Aorta (tissue), 5 donors: ENCODE measurements around the gene FSTL5. TPM values are rescaled to one million over a fixed set of nuclear protein-coding genes. Genes with fewer than 3 reads are reported as not detected.

Experiments used
- ATAC-seq: fragments of 200-7000 bp; cut with Tn5 transposase; one replicate; pipeline ENCODE4 v1.9.1; 2022; ENCODE audit warnings: moderate library complexity; ENCODE audit not compliant: low FRiP score
- DNase-seq, 2 donors: peaks; one replicate each; pipeline ENCODE4 v3.0.0-alpha.2; 2020
- H3K27ac ChIP-seq, 2 donors: one replicate each; pipeline ENCODE4 v1.5.1; 2013; ENCODE audit warnings: low read length in 2 of 2, mild to moderate bottlenecking in 2 of 2, moderate library complexity in 2 of 2, control low read depth in 1 of 2, inconsistent platforms in 1 of 2, low read depth in 1 of 2
- H3K27me3 ChIP-seq, 2 donors: one replicate each; pipeline ENCODE4 v1.6.1; 2013; ENCODE audit warnings: control low read depth in 1 of 2, low read length in 1 of 2, mild to moderate bottlenecking in 1 of 2, moderate library complexity in 1 of 2; ENCODE audit not compliant: insufficient read depth in 2 of 2, control insufficient read depth in 1 of 2
- H3K36me3 ChIP-seq, 2 donors: one replicate each; pipeline ENCODE4 v1.6.1; 2013; ENCODE audit warnings: control low read depth in 1 of 2, low read length in 1 of 2, mild to moderate bottlenecking in 1 of 2; ENCODE audit not compliant: insufficient read depth in 2 of 2, control insufficient read depth in 1 of 2
- H3K4me1 ChIP-seq, 2 donors: one replicate each; pipeline ENCODE4 v1.6.1; 2013; ENCODE audit warnings: low read length in 2 of 2, control low read depth in 1 of 2, mild to moderate bottlenecking in 1 of 2, moderate library complexity in 1 of 2; ENCODE audit not compliant: insufficient read depth in 2 of 2, control insufficient read depth in 1 of 2
- H3K4me3 ChIP-seq, 2 donors: one replicate each; pipeline ENCODE4 v1.5.1; 2013; ENCODE audit warnings: low read length in 2 of 2, control low read depth in 1 of 2, mild to moderate bottlenecking in 1 of 2
- H3K9me3 ChIP-seq: one replicate; pipeline ENCODE4 v1.6.1; 2013; ENCODE audit warnings: mild to moderate bottlenecking, low read length; ENCODE audit not compliant: control insufficient read depth
- WGBS, 2 donors: extraction: QIAGEN DNeasy Blood & Tissue Kit; methylation state at CpG; one replicate each; pipeline ENCODE4 v1.1.7; 2013; 5-methylcytosine and 5-hydroxymethylcytosine counted together
- intact Hi-C, 2 donors: fragments of 100-400 bp; cut with DNase I; formaldehyde crosslinking; loops; one replicate each; pipeline versions ENCODE4 v1.14.2 to v1.15.0; 2022
- polyA plus RNA-seq, 2 donors: library from polyadenylated mRNA; stranded (reverse); fragments of 200-250 nt; gene quantifications; one replicate each; pipeline ENCODE4 v1.2.3, GENCODE V29; 2013
- total RNA-seq, 2 donors: library from RNA; stranded (reverse); fragmentation: NEBNext Ultra II Directional; extraction: Animal tissue kit (Norgen Biotek cat#: 25700); gene quantifications; one replicate each; pipeline ENCODE4 v1.2.1, GENCODE V29; 2021
- donor health status: healthy with polysubstance abuse.
- donor health status: Bipolar disorder and iron deficiency.
- donor health status: DM: no; HTN: no; CAD: no.
- donor health status: DM: no; HTN: no; CAD: no.
- donor health status: DM: yes; HTN: yes; CAD: no.

The FSTL5 gene
- total and polyA plus RNA-seq, 4 donors: 0.45 TPM; not detected in 3

GRCh38 chr4:161403781-161404180 is 760.0 kb downstream of the FSTL5 start:
- no peaks in the 10 kb centered on the region for H3K27me3 ChIP-seq
- no peaks in the 10 kb centered on the region for H3K9me3 ChIP-seq
- WGBS, 2 donors: 44 to 45% methylated on average over 3 of the region's 3 CpGs
- H3K27ac ChIP-seq: no peak overlapping the region
- no peak for ATAC-seq
- DNase-seq: no peak
- no peaks in the 10 kb centered on the region for H3K36me3 ChIP-seq
- no peaks in the 10 kb centered on the region for H3K4me1 ChIP-seq
- no peak overlapping the region for H3K4me3 ChIP-seq
- intact Hi-C loops: no loop called here

- Histone ChIP-seq H3K4me1 (no peaks in the 10 kb centered on the region), H3K36me3 (no peaks in the 10 kb centered on the region), H3K4me3 (no peak overlapping the region), H3K27me3 (no peaks in the 10 kb centered on the region), H3K9me3 (no peaks in the 10 kb centered on the region), H3K27ac (no peak overlapping the region)
- no peak for ATAC-seq
- 55 to 57% methylated on average over 3 of the region's 3 CpGs for WGBS, 2 donors
- intact Hi-C loops: no loop called here
- no peak for DNase-seq
These were observed 770.2 kb downstream of the FSTL5 start for GRCh38 chr4:161393602-161394001.

GRCh38 chr4:161382655-161383054 is 781.1 kb downstream of the FSTL5 start:
- 90 to 91% methylated on average over 6 of the region's 6 CpGs for WGBS, 2 donors

DNA sequence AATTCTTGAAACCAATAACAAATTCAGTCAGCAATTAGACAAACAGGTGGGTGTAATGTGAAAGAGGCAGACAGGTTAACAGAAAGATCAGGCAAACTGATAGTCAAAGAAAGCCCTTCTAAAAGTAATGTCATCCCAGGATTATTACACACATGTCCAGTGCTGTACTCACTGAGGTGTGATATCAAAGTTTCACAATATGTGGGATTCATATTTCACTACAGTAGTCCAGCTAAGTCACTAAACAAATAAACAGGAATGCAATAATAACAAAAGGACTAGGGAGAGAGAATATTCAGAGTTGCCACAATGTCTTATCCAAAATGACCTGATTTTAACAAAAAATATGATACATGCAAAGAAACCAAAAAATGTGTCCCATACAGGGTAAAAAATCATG is 787.5 kb downstream of the FSTL5 start:
- Histone ChIP-seq H3K9me3 (no peaks in the 10 kb centered on the region), H3K4me3 (no peak overlapping the region), H3K4me1 (no peaks in the 10 kb centered on the region), H3K36me3 (no peaks in the 10 kb centered on the region), H3K27ac (no peak overlapping the region), H3K27me3 (no peaks in the 10 kb centered on the region)
- no peak for ATAC-seq
- intact Hi-C loops: no loop called here
- no peak for DNase-seq

More at GRCh38 chr4:161382655-161383054, 781.1 kb downstream of the FSTL5 start:
- no peak for DNase-seq
- Histone ChIP-seq H3K4me1 (no peaks in the 10 kb centered on the region), H3K27me3 (no peaks in the 10 kb centered on the region), H3K4me3 (no peak overlapping the region), H3K9me3 (no peaks in the 10 kb centered on the region), H3K27ac (no peak overlapping the region), H3K36me3 (no peaks in the 10 kb centered on the region)
- ATAC-seq: no peak
- intact Hi-C loops: no loop called here

DNA sequence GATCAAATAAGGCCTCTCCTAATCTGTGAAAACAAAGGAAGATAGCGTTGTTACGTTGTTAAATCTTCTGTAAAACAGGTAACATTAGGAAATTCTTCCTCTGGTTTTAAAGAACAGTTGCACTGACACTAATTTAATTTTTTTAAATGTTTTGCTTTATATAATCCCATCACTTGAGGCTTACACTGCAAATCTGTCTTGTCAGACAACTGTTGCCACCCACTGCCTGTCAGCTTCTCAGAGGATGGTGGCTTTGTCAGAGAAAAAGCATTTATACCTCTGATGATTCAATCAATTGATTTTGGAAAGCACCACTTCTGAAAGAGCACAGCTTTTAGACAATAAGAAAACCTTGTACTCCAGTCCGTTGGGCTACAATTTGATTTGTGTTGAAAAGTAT is 799.1 kb downstream of the FSTL5 start:
- Histone ChIP-seq H3K27me3 (no peaks in the 10 kb centered on the region), H3K9me3 (peaks cover 2% of the 10 kb centered on the region), H3K36me3 (no peaks in the 10 kb centered on the region), H3K4me3 (no peak overlapping the region), H3K27ac (no peak overlapping the region), H3K4me1 (no peaks in the 10 kb centered on the region)
- DNase-seq: no peak
- intact Hi-C loops: no loop called here
- ATAC-seq: no peak
- WGBS, 2 donors: 75 to 81% methylated on average over 3 of the region's 3 CpGs

GRCh38 chr4:161360982-161361381 is 802.8 kb downstream of the FSTL5 start:
- DNase-seq (no peak), ATAC-seq (no peak)
- Histone ChIP-seq H3K4me1 (no peaks in the 10 kb centered on the region), H3K36me3 (no peaks in the 10 kb centered on the region), H3K27me3 (no peaks in the 10 kb centered on the region), H3K4me3 (no peak overlapping the region), H3K27ac (no peak overlapping the region), H3K9me3 (peaks cover 2% of the 10 kb centered on the region)
- intact Hi-C loops: no loop called here
- 90 to 93% methylated on average over 4 of the region's 4 CpGs for WGBS, 2 donors

GRCh38 chr4:161359491-161359890 is 804.3 kb downstream of the FSTL5 start:
- Histone ChIP-seq H3K4me1 (no peaks in the 10 kb centered on the region), H3K27ac (no peak overlapping the region), H3K9me3 (peaks cover 2% of the 10 kb centered on the region), H3K27me3 (no peaks in the 10 kb centered on the region), H3K36me3 (no peaks in the 10 kb centered on the region), H3K4me3 (no peak overlapping the region)
- ATAC-seq (no peak), DNase-seq (no peak)
- intact Hi-C loops: no loop called here
- 76 to 81% methylated on average over 2 of the region's 2 CpGs for WGBS, 2 donors

DNA sequence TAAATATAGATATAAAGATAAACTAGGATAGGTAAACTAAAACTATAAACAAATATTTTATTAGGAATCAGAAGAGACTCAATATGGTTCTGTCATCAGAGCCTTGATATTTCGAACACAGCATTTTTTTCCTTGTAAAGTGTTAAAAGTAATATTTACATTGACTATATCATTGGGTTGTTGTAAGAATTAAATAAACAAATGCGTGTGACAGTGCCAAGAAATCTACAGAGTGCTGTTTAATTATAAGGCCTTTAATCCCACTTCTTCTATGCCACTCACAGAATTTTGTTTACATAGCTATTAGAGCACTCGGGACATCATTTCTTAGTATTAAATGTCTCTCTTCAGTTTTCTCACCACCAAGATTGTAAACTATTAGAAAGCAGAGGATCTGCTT is 807.4 kb downstream of the FSTL5 start:
- Histone ChIP-seq H3K27me3 (no peaks in the 10 kb centered on the region), H3K4me1 (no peaks in the 10 kb centered on the region), H3K36me3 (no peaks in the 10 kb centered on the region), H3K27ac (no peak overlapping the region), H3K4me3 (no peak overlapping the region), H3K9me3 (peaks cover 2% of the 10 kb centered on the region)
- ATAC-seq (no peak), DNase-seq (no peak)
- WGBS, 2 donors: 42 to 44% methylated on average over 3 of the region's 3 CpGs
- intact Hi-C loops: no loop called here

DNA sequence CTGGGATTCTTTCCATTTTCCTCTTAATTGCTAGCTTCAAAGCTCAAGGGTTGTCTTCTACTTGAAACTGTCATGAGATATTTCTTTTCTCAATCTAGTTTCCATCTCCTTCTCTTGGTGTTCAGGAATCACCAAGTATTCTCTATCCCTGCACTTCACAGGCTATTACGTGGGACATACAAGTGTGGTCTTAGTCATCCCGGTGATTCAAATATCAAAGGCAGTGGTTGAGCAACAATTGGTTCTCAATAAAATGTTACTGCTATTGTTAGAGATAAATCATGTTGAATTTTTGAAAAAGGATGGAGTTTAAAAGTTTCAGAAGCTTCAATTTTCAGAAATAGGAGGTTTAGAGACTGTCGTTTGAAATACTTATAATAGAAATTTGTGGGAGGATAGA is 812.9 kb downstream of the FSTL5 start:
- H3K9me3 ChIP-seq: no peaks in the 10 kb centered on the region
- H3K27me3 ChIP-seq: no peaks in the 10 kb centered on the region
- ATAC-seq (no peak), DNase-seq (no peak)
- no peaks in the 10 kb centered on the region for H3K4me1 ChIP-seq
- no peak overlapping the region for H3K4me3 ChIP-seq
- H3K36me3 ChIP-seq: no peaks in the 10 kb centered on the region
- intact Hi-C loops: no loop called here
- 86 to 89% methylated on average over 3 of the region's 3 CpGs for whole genome bisulfite sequencing, 2 donors
- H3K27ac ChIP-seq: no peak overlapping the region
